Esophagus squamous epithelium (tissue), 5 donors: ENCODE measurements around the gene PTK7. TPM values are rescaled to one million over a fixed set of nuclear protein-coding genes. Genes with fewer than 3 reads are reported as not detected.
"Not testable (repeated sequence)": the region's sequence is repeated elsewhere in the genome, so short reads cannot be mapped to it uniquely, and the experiment has no call there.

ENCODE experiments used
- DNase-seq: peaks from one replicate; lab custom pipeline; 2025; lab: John Stamatoyannopoulos, UW
- H3K27ac ChIP-seq, 4 donors: fragments of 200-600 bp; sonication (generic); one replicate each; pipeline ENCODE4 v1.5.1; 2016 to 2019; ENCODE audit warnings: mild to moderate bottlenecking in 1 of 4
- H3K27me3 ChIP-seq, 4 donors: fragments of 200-600 bp; sonication (generic); 1 replicate in 3 of 4; 2 replicates in 1 of 4; pipeline versions ENCODE4 v1.5.1 to v1.6.0; 2017 to 2021; ENCODE audit warnings: antibody characterized with exemption in 1 of 4
- H3K36me3 ChIP-seq, 3 donors: fragments of 200-600 bp; sonication (generic); one replicate each; pipeline ENCODE4 v1.5.1; 2016 to 2019
- H3K4me1 ChIP-seq, 3 donors: fragments of 200-600 bp; sonication (generic); one replicate each; pipeline ENCODE4 v1.5.1; 2017 to 2019
- H3K4me3 ChIP-seq, 4 donors: fragments of 200-600 bp; sonication (generic); 1 replicate in 3 of 4; 2 replicates in 1 of 4; pipeline ENCODE4 v1.5.1; 2016 to 2019; ENCODE audit warnings: mild to moderate bottlenecking in 2 of 4, moderate library complexity in 1 of 4
- H3K9me3 ChIP-seq, 3 donors: fragments of 200-600 bp; sonication (generic); one replicate each; pipeline ENCODE4 v1.5.1; 2016 to 2019
- CTCF ChIP-seq, 6 experiments: fragments of 450-650 bp in 4 of 6; fragments of 200-600 bp in 2 of 6; sonication (generic) in 2 of 6; IDR thresholded peaks; one replicate each; pipeline ENCODE4 v1.5.1; 2016 to 2019; ENCODE audit warnings: antibody characterized with exemption in 6 of 6, mild to moderate bottlenecking in 4 of 6, moderate library complexity in 4 of 6
- POLR2A ChIP-seq, 4 donors: fragments of 450-650 bp; IDR thresholded peaks; one replicate each; pipeline ENCODE4 v1.6.1; 2017; ENCODE audit warnings: antibody characterized with exemption in 4 of 4, mild to moderate bottlenecking in 4 of 4, moderate library complexity in 3 of 4
- WGBS, 2 donors: methylation state at CpG; one replicate each; pipeline ENCODE4 v1.1.5; 2018; 5-methylcytosine and 5-hydroxymethylcytosine counted together
- intact Hi-C: fragments of 100-400 bp; cut with DNase I; formaldehyde crosslinking; loops from one replicate; pipeline ENCODE4 v1.15.0; 2022
- total RNA-seq, 4 donors: library from RNA; depleted of rRNA; stranded (reverse); fragments of >200 nt; gene quantifications; one replicate each; pipeline ENCODE4 v1.1.0, GENCODE V29; 2016
- donor health status: DM: yes; HTN: yes; CAD: no.

The PTK7 gene
- total RNA-seq, 4 donors from 2014 or later, result 30.6 to 44.1 (median 36.7) TPM

GRCh38 chr6:43077981-43078511 is 1.9 kb downstream of the PTK7 start:
- peaks cover 0 to 17% (median 0%) of the 10 kb centered on the region in 4 donors for H3K27me3 ChIP-seq
- 75 to 87% methylated on average over 5 to 6 of the region's 6 CpGs for WGBS, 2 donors
- H3K9me3 ChIP-seq, result no peaks in the 10 kb centered on the region
- peaks cover 9 to 53% (median 10%) of the 10 kb centered on the region in 3 donors for H3K4me1 ChIP-seq
- peak overlapping the region in 2 of 4 donors; percentile 83 to 93 for H3K4me3 ChIP-seq
- intact Hi-C loops, result no loop called here
- H3K36me3 ChIP-seq, result peaks cover 0 to 18% (median 0%) of the 10 kb centered on the region in 3 donors
- H3K27ac ChIP-seq, result peak overlapping the region in 3 of 4 donors; percentile 80 to 86 (median 85)
- no peak for TF ChIP-seq CTCF (IDR thresholded peaks at IDR 0.05)
- no peak for TF ChIP-seq POLR2A (IDR thresholded peaks at IDR 0.05)
- no peak for DNase-seq

GRCh38 chr6:43078691-43079090 is 2.6 kb downstream of the PTK7 start:
- Histone ChIP-seq H3K36me3 (peaks cover 0 to 11% (median 0%) of the 10 kb centered on the region in 3 donors), H3K9me3 (no peaks in the 10 kb centered on the region), H3K4me1 (peaks cover 9 to 56% (median 10%) of the 10 kb centered on the region in 3 donors), H3K27ac (no peak overlapping the region), H3K27me3 (peaks cover 0 to 17% (median 0%) of the 10 kb centered on the region in 4 donors), H3K4me3 (no peak overlapping the region)
- intact Hi-C loops, result no loop called here
- TF ChIP-seq CTCF (IDR thresholded peaks at IDR 0.05) (no peak), POLR2A (IDR thresholded peaks at IDR 0.05) (no peak)
- whole genome bisulfite sequencing, 2 donors, result 72 to 84% methylated on average over 2 of the region's 2 CpGs
- DNase-seq, result no peak

- Histone ChIP-seq H3K36me3 (no peaks in the 10 kb centered on the region), H3K4me3 (no peak overlapping the region), H3K9me3 (no peaks in the 10 kb centered on the region), H3K4me1 (peaks cover 1 to 41% (median 6%) of the 10 kb centered on the region in 3 donors), H3K27ac (no peak overlapping the region), H3K27me3 (peaks cover 0 to 16% (median 0%) of the 10 kb centered on the region in 4 donors)
- DNase-seq, result no peak
- WGBS, 2 donors, result 87 to 94% methylated on average over 4 of the region's 4 CpGs
- TF ChIP-seq CTCF (IDR thresholded peaks at IDR 0.05), result no peak
- no peak for TF ChIP-seq POLR2A (IDR thresholded peaks at IDR 0.05)
- intact Hi-C loops, result no loop called here
Measured at GRCh38 chr6:43081043-43081442, 4.9 kb downstream of the PTK7 start.

- DNase-seq, H3K9me3 ChIP-seq, H3K27ac ChIP-seq, H3K4me3 ChIP-seq, intact Hi-C loops, H3K36me3 ChIP-seq, H3K27me3 ChIP-seq: not testable (repeated sequence)
- H3K4me1 ChIP-seq, result peaks cover 0 to 43% (median 6%) of the 10 kb centered on the region in 3 donors
- 81 to 85% methylated on average over 5 to 9 of the region's 9 CpGs for WGBS, 2 donors
Measured at GRCh38 chr6:43081922-43082321, 5.8 kb downstream of the PTK7 start.

GRCh38 chr6:43082806-43083655 is 6.9 kb downstream of the PTK7 start:
- Histone ChIP-seq H3K4me1 (peaks cover 0 to 43% (median 9%) of the 10 kb centered on the region in 3 donors), H3K27ac (peak overlapping the region in 2 of 4 donors; percentile 42 to 48), H3K36me3 (no peaks in the 10 kb centered on the region), H3K27me3 (no peaks in the 10 kb centered on the region), H3K9me3 (no peaks in the 10 kb centered on the region), H3K4me3 (no peak overlapping the region)
- no peak for DNase-seq
- WGBS, 2 donors, result 50 to 68% methylated on average over 10 to 13 of the region's 13 CpGs
- TF ChIP-seq CTCF (IDR thresholded peaks at IDR 0.05), result no peak
- no peak for TF ChIP-seq POLR2A (IDR thresholded peaks at IDR 0.05)
- intact Hi-C loops, result no loop called here
